HFFc6 (cell line): ENCODE measurements around the gene LMX1B. TPM values are rescaled to one million over a fixed set of nuclear protein-coding genes. Genes with fewer than 3 reads are reported as not detected.
"Not testable (repeated sequence)": the region's sequence is repeated elsewhere in the genome, so short reads cannot be mapped to it uniquely, and the experiment has no call there.

ENCODE experiments used
- DNase-seq: peaks from one replicate; pipeline ENCODE4 v3.0.0-alpha.2; 2018
- H3K27ac Mint-ChIP-seq: 2 replicates; pipeline ENCODE4 v1.8.0; 2020; ENCODE audit warnings: mild to moderate bottlenecking, mixed read lengths
- H3K27me3 Mint-ChIP-seq: 2 replicates; pipeline ENCODE4 v1.8.0; 2021; ENCODE audit warnings: mild to moderate bottlenecking, moderate library complexity, mixed read lengths; ENCODE audit not compliant: insufficient read depth
- H3K36me3 Mint-ChIP-seq: 2 replicates; pipeline ENCODE4 v1.8.0; 2021; ENCODE audit warnings: low read depth, mixed read lengths
- H3K4me1 Mint-ChIP-seq: 2 replicates; pipeline ENCODE4 v1.8.0; 2020; ENCODE audit warnings: low read depth, mixed read lengths
- H3K4me3 Mint-ChIP-seq: 2 replicates; pipeline ENCODE4 v1.8.0; 2020; ENCODE audit warnings: mild to moderate bottlenecking, moderate library complexity, mixed read lengths
- H3K9me3 Mint-ChIP-seq: 2 replicates; pipeline ENCODE4 v1.8.0; 2020; ENCODE audit warnings: mild to moderate bottlenecking, mixed read lengths
- total RNA-seq, 6 experiments: library from RNA; stranded (reverse); fragmentation: NEBNext Ultra II Directional; extraction: Animal tissue kit (Norgen Biotek cat#: 25700); gene quantifications; 2 replicates in 1 of 6; 3 replicates in 5 of 6; pipeline ENCODE4 v1.2.3, GENCODE V29; 2021
- TF ChIP-seq, protein P1 (sequence below): fragments of 200-600 bp; sonication (generic); IDR thresholded peaks from 2 replicates; pipeline ENCODE4 v1.5.0; 2021; ENCODE audit warnings: antibody characterized with exemption, mild to moderate bottlenecking

Gene LMX1B
- total RNA-seq, 6 experiments from 2014 or later: not detected

DNA sequence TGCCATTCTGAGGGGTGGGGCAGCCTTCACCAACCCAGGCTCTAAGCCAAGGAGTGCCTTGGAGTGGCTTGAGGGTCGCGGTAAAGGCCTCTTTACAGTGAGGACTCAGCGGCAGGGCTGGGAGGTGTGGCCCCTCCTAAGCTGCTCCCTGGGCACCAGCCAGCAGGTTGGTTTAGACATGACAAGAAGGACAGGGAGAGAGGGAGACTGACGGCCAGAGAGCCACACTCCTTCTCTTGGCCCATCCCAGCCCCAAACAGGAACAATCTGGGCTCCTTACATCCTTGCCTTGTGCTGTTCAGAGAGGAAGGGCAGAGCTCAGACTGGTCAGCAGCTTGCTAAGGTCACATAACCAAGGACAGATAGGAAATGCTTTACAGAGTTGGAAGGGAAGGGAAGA is 94.5 kb downstream of the LMX1B start:
- H3K27me3 Mint-ChIP-seq: peaks cover 13% of the 10 kb centered on the region
- TF ChIP-seq, protein P1, sequence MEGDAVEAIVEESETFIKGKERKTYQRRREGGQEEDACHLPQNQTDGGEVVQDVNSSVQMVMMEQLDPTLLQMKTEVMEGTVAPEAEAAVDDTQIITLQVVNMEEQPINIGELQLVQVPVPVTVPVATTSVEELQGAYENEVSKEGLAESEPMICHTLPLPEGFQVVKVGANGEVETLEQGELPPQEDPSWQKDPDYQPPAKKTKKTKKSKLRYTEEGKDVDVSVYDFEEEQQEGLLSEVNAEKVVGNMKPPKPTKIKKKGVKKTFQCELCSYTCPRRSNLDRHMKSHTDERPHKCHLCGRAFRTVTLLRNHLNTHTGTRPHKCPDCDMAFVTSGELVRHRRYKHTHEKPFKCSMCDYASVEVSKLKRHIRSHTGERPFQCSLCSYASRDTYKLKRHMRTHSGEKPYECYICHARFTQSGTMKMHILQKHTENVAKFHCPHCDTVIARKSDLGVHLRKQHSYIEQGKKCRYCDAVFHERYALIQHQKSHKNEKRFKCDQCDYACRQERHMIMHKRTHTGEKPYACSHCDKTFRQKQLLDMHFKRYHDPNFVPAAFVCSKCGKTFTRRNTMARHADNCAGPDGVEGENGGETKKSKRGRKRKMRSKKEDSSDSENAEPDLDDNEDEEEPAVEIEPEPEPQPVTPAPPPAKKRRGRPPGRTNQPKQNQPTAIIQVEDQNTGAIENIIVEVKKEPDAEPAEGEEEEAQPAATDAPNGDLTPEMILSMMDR: no peak
- DNase-seq: no peak

DNA sequence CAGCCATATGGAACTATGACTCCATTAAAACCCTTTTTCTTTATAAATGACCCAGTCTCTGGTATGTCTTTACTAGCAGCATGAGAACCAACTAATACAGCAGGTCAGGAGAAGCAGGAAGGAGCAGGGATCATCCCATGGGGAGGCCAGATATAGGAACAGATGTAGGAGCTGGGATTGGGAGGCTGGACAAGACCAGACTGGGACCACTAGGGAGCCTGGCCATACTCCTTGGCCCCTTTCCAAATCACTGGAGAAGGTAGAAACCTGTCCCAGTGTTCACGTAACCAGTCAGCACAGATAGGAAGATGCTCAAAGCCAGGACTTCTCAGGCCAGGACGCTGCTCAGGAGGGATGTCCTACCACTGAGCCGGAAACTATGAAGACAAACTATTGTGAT is 95.5 kb downstream of the LMX1B start:
- H3K27ac Mint-ChIP-seq: no peak overlapping the region
- TF ChIP-seq, protein P1: no peak
- no peaks in the 10 kb centered on the region for H3K36me3 Mint-ChIP-seq
- H3K4me3 Mint-ChIP-seq: no peak overlapping the region
- DNase-seq: no peak
- H3K9me3 Mint-ChIP-seq: peaks cover 8% of the 10 kb centered on the region
- H3K4me1 Mint-ChIP-seq: peaks cover 13% of the 10 kb centered on the region
- peaks cover 15% of the 10 kb centered on the region for H3K27me3 Mint-ChIP-seq

More for the DNA sequence above, 94.5 kb downstream of the LMX1B start:
- Mint-ChIP-seq H3K27ac (no peak overlapping the region), H3K9me3 (peaks cover 8% of the 10 kb centered on the region), H3K4me3 (no peak overlapping the region), H3K36me3 (no peaks in the 10 kb centered on the region), H3K4me1 (peaks cover 15% of the 10 kb centered on the region)

GRCh38 chr9:126715382-126715781 is 101.7 kb downstream of the LMX1B start:
- DNase-seq: no peak
- TF ChIP-seq, protein P1: no peak

DNA sequence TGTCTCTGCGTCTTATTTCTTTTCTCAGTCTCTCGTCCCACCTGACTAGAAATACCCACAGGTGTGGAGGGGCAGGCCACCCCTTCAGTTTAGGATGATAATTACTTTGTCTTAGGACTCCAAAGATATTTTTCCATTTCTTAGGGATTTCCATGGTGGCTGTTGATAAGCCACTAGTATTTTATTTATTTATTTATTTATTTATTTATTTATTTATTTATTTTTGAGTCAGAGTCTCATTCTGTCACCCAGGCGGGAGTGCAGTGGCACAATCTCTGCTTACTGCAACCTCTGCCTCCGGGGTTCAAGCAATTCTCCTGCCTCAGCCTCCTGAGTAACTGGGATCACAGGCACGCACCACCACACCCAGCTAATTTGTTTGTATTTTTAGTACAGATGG is 103.7 kb downstream of the LMX1B start:
- not testable (repeated sequence) for H3K9me3 Mint-ChIP-seq, H3K36me3 Mint-ChIP-seq, H3K4me1 Mint-ChIP-seq, DNase-seq, H3K4me3 Mint-ChIP-seq, H3K27ac Mint-ChIP-seq
- H3K27me3 Mint-ChIP-seq: peaks cover 25% of the 10 kb centered on the region

More at GRCh38 chr9:126715382-126715781, 101.7 kb downstream of the LMX1B start:
- Mint-ChIP-seq H3K9me3 (no peaks in the 10 kb centered on the region), H3K4me3 (no peak overlapping the region), H3K4me1 (no peaks in the 10 kb centered on the region), H3K27me3 (peaks cover 20% of the 10 kb centered on the region), H3K27ac (no peak overlapping the region), H3K36me3 (no peaks in the 10 kb centered on the region)

DNA sequence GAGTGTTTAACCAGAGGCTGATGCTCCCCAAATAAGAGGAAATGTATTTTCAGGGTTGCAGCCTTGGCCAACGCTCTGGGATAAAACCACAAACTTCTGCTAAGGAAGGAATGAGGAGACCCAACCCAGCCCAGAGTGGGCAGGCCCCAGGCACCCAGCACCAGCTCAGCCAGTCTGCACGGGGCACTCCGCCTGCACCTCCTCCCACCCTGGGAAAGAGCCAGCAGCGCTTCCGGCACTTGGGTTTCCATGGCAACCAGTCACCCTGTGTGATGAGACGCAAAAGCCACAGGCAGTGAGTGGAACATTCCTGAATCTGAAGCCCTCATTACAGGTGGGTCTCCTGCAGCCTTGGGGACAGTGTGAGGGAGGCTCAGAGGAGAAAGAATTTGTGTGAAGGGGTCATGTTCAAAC is 105.9 kb downstream of the LMX1B start:
- Mint-ChIP-seq H3K4me3 (no peak overlapping the region), H3K27me3 (peaks cover 29% of the 10 kb centered on the region), H3K36me3 (0 out of 2 replicates have a peak, but pooled peaks cover 5% of the 10 kb centered on the region), H3K9me3 (no peaks in the 10 kb centered on the region), H3K27ac (no peak overlapping the region), H3K4me1 (no peaks in the 10 kb centered on the region)
- DNase-seq: peak; percentile 49
- TF ChIP-seq, protein P1: no peak

DNA sequence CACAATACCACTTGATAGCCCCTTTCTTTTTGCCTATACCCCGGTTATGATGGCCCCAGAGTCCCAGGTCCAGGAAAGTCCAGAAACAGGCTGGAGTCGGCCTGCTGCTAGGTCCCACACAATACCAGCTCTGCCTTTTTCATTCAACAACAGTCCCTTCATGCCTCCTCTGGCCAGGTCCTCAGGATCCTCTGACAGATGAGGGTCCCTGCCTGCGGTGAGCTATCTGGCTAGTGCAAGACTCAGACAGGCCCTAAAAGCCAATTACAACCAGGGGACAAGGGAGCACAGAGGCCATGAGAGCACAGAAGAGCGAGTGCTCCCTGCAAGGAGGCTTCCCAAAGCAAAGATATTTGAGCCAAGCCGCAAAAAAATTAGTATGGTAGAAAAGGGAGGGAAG is 106.3 kb downstream of the LMX1B start:
- Mint-ChIP-seq H3K9me3 (no peaks in the 10 kb centered on the region), H3K4me3 (no peak overlapping the region), H3K27me3 (peaks cover 27% of the 10 kb centered on the region), H3K4me1 (no peaks in the 10 kb centered on the region), H3K36me3 (0 out of 2 replicates have a peak, but pooled peaks cover 5% of the 10 kb centered on the region), H3K27ac (no peak overlapping the region)
- DNase-seq: no peak
- TF ChIP-seq, protein P1: no peak
